Activated CD4-positive, CD25-positive, alpha-beta regulatory T cell treated with anti-CD3 and anti-CD28 coated beads, Interleukin-2, amount 50 U/mL, for 72 hours (primary cell): ENCODE measurements around the gene ZNF138.
"Not testable (repeated sequence)": the region's sequence is repeated elsewhere in the genome, so short reads cannot be mapped to it uniquely, and the experiment has no call there.

Source experiments
- DNase-seq: peaks from one replicate; pipeline ENCODE4 v3.0.0; 2021

ZNF138 gene

DNA sequence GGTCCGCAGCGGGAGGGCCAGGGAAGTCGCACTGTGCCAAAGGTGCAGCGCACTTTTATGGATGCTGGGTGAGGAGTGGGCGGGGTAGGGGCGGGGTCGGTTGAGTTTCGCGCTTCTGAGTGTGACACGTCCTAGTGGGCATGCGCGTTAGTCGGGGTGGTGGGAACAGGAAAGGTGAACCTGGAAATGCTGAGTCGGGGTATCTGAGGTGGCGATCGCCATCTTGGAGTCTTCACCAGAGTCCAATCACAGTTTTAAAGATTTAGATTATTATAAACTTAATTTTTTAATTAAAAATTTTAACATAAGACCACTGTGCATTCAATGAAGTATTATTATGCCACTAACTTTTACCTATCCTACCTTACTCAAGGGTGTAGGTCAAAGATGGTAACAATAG is 45.7 kb downstream of the ZNF138 start:
- DNase-seq, result no peak

DNA sequence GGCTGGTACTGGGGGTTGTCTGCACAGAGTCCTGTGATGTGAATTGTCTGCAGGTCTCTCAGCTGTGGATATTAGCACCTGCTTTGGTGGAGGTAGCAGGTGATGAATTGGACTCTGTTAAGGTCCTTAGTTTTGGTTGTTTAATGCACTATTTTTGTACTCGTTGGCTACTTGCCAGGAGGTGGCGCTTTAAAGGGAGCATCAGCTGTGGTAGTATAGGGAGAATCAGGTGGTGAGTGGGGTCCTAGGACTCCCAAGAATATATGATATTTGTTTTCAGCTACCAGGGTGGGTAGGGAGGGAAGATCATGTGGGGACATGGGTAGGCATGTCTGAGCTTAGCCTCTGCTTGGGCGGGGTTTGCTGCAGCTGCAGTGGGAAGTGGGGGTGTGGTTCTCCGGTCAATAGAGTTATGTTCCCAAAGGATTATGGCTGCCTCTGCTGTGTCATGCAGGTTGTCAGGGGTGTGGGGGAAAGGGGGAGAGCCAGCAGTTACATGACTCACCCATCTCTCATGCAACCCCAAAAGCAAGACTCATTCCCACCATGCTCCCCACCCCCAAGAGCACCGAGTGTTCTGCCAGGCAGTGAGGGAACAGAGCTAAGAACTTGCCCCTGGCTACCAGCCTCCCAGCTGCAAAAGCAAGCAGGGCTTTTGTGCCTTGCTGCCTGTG is 55.2 kb downstream of the ZNF138 start:
- no peak for DNase-seq

DNA sequence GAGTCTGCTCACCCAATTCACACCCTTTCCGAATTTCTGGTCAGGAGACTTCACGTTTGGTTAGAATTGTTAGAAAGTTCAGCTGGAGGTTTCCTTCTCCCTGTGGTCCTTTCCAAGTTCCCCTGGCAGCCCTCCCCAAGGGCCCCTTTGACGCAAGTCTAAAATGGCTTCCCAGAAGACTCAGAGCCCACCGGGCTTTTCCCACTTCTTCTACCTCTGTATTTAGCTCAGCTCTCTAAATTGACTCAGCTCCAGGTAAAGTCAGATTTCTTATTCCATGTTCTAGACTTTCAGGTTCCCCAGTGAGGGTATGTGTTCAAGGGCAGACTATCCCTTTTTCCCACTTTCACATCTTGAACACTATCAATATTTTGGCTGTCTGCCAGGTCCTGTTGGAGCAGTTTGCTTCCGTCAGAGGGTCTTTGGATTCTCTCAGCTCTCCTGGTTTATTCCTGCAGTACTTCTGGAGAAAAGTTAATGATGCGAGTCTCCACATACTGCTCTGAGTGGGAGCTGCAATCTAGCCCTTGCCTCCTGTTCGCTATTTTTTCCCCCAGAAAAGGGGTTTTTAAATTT is 55.8 kb downstream of the ZNF138 start:
- DNase-seq, result no peak

DNA sequence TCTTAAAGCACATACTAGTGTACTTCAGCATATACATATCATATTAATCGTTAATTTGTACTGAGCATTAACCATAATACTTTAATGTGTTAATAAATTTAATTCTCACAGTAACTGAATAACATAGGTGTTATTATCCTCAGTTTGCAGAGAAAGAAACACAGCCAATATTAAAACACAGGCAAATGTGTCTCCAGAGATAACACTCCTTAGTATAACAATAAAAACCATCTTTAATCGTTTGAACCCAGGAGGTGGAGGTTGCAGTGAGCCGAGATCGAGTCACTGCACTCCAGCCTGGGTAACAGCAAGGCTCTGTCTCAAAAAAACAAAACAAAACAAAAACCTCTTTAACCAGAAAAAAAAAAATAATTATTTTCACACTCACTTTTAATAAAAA is 59.5 kb downstream of the ZNF138 start:
- DNase-seq, result no peak

DNA sequence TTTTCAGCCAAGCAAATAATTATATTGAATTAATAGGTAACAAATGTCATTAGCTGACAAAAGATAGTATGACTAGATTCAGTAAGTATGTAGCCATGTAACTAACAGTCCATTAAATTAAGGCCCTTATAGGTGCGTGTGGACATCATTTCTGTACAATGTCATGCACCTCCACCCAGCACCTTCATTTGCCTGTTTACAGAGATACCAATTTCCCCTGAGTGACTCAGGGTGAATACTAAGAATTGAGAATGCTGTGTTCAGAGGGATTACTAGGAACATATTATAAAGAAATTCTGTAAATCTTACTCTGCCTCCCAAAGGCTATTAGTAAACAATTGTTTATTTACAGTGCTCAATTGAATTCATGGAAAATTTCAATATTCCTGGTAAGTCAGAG is 60.7 kb downstream of the ZNF138 start:
- no peak for DNase-seq

DNA sequence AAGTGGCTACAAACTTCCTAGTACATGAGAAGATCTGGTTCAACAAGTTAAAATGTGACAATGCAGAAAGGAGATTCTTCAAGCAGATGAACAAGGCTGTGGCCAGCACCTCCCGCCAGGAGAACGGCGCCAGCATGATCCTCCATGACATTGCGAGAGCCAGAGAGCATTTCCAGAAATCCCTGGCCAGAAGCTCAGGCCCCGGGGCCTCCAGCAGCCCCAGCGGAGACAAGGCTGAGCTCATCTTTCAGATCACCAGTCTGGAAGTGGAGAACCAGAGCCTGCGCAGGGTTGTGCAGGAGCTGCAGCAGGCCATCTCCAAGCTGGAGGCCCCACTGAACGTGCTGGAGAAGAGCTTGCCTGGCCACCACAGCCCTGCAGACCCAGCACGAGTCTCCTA is 68.8 kb downstream of the ZNF138 start:
- no peak for DNase-seq

DNA sequence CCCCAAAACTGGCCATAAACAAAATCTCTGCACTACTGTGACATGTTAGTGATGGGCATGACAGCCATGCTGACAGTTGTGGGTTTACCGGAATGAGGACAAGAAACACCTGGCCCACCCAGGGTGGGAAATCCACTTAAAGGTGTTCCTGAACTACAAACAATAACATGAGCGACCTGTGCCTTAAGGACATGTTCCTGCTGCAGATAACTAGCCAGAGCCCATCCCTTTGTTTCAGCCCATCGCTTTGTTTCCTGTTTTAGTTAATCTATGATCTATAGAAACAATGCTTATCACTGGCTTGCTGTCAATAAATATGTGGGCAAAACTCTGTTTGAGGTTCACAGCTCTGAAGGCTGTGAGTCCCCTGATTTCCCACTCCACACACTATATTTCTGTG is 69.3 kb downstream of the ZNF138 start:
- not testable (repeated sequence) for DNase-seq

DNA sequence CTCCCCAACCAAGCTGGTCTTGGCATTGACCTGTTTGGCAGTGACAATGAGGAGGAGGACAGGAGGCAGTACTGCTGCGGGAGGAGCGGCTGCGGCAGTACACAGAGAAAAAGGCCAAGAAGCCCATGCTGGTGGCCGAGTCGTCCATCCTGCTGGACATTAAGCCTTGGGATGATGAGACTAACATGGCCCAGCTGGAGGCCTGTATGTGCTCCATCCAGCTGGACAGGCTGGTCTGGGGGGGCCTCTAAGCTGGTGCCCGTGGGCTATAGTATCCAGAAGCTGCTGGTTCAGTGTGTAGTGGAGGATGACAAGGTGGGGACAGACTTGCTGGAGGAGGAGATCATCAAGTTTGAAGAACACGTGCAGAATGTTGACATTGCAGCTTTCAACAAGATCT is 69.7 kb downstream of the ZNF138 start:
- DNase-seq, result no peak

DNA sequence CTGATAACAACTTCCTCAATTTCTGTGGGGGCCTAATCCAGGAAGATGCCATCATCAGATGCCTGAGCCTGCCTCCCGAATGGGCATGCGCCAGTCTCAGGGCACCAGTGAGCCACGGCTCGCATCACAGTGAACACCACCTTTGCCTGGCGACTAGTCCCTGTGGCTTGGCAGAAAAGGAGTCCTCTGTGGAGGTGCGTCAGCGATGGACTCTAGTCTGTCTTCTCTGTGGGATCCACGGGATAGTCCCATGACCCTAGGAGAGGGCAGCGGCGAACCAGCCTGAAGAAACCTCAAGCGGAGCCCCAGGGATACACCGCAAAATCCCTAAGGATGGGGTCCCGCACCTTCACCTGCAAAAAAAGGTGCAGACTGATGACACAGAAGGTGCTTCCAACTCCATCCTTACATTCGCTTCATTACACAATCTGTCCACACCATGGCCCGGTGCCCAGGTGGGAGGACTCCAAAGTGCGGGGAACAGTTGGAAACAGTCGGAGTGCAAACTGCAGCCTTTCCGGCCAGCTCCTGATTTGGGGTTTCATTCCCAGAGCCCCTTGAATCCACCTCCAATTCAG is 73.7 kb downstream of the ZNF138 start:
- peak; percentile 13 for DNase-seq

DNA sequence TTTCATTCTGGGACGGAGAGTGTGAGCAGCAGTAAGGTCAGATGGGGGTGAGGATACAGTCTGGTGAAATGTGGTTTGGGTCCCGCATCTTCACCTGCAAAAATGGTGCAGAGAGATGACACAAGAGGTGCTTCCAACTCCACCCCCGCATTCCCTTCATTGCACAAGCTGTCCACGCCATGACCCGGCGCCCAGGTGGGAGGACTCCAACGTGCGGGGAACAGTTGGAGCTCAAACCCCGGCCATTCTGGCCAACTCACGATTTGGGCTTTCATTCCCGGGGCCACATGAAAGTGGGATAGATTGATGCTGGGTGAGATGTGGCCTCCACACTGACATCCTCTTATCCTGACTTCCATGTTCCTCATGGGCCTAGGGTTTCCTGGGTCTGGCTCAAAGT is 74.3 kb downstream of the ZNF138 start:
- DNase-seq, result no peak

DNA sequence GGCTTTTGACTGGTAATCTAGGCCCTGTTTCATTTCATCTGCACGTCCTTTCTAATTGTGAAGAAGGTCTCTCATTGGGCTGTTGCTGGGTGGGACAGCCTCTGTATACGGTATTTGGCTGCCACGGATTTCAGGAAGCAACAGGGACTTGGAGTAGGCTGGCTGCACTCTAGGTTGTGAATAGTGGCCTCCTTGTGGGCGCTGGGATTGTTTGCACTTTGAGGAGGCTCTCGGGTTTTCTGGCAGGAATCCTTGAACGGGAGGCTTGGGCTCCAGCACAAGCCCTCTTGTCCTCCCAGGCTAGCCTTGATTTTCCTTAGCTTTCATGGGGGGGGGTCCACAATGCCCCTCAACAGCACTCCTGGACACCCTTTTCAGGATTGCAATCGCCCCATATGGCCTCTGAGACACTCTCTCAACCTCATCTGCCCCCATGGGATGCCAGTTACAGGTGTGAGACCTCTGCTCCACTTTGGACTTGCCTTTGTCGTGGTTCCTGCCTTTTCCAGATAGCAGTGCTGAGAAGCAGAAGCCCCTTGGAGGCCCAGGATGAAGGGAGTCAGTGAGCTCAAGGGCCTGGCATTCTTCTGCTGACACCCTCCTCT is 75.0 kb downstream of the ZNF138 start:
- DNase-seq, result no peak

DNA sequence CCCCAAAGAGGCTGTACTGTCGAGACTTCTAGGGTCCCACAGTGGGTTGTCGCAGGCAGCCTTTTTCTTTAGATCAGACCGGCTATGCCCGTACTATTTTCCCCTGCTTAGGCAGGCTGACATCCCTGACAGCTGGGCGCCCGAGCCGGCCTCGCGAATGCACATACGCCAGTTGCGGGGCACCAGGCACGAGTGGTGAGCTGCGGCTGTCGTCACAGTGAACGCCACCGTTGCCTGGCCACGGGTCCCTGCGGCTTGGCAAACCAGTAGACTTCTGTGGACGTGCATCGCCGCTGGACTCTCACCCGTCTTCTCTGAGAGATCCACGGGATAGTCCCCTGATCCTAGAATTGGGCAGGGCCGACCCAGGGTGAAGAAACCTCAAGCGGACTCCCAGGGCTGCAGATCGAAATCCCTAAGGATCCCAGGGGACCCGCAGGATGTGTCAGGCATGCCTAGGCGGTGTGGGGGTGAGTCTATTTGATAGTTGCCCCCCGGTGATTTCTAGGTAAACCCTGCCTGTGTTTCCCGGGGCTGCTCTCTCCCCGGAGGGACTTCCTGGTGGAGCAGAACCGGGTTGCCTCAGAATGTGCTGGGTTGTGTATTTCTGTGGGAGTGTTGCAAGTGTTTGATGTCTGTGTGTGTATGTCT is 75.8 kb downstream of the ZNF138 start:
- DNase-seq, result no peak

DNA sequence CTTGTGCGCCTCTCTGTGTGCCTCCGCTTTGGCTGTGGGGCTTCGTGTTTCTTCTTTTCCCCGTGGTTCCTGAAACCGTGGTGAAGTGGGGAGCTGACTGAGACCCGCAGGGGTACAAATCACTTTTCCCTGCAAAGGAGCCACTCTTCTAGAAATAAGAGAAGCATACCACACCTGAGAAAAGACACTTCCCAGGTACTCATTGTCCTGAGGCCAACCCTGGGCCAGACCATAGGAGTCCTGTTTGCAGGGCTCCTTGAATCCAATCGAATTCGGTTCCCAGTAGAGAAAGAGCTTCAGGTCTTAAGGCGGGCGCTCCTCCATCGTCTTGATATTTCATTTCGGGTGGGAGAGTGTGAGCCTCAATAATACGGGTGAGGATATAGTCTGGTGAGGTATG is 76.4 kb downstream of the ZNF138 start:
- no peak for DNase-seq

DNA sequence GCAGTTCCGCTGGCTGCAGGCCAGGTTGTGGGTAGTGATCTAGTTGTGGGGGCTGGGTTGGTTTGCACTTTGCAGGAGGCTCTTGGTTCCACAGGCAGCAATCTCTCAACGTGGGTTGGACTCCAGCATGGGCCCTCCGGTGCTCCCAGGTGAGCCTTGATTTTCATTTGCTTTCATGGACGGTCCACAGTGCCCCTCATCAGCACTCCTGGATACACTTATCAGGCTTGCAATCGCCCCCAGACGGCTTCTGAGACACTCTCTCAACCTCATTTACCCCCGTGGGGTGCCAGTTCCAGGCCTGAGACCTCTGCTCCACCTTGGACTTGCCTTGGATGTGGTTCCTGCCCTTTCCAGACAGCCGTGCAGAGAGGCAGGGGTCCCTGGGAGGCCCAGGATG is 77.5 kb downstream of the ZNF138 start:
- DNase-seq, result no peak

DNA sequence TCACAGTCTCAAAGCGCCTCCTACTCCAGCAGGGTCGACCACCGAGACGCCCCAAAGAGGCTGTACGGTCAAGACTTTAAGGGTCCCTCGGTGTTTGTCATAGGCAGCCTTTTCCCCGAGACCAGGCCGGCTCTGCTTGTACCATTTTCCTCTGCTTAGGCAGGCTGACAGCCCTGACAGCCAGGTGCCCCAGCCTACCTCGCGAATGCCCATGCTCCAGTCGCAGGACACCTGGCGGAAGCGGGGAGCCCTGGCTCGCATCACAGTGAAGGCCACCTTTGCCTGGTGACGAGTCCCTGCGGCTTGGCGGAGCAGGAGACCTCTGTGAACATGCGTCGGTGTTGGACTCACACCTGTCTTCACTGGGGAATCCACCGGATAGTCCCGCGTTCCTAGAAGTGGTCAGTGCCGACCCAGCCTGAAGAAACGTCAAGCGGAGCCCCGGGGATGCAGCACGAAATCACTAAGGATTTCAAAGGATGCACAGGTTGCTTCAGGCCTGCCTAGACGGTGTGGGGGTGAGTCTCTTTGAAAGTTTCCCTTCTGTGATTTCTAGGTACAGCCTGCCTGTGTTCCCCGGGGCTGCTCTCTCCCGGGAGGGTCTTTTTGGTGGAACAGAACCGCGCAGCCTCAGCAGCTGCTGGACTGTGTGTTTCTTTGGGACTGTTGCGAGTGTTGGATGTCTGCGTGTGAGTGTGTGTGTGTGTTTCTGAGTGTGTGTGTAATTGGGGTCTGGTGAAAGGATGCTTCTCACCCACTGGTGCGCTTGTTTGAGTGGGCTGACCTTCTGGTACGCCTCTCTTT is 78.3 kb downstream of the ZNF138 start:
- DNase-seq, result no peak

DNA sequence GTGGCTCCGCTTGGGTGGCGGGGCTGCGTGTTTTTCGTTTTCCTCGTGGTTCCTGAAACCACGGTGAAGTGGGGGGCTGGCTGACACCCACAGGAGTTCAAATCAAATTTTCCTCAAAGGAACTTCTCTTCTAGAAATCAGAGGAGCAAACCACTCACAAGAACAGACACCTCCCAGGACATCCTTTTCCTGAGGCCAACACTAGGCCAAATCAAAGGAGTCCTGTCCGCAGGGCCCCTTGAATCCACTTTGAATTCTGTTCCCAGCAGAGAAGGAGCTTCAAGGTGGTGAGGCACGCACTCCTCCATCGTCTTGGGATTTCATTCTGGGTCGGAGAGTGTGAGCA is 78.9 kb downstream of the ZNF138 start:
- no peak for DNase-seq

DNA sequence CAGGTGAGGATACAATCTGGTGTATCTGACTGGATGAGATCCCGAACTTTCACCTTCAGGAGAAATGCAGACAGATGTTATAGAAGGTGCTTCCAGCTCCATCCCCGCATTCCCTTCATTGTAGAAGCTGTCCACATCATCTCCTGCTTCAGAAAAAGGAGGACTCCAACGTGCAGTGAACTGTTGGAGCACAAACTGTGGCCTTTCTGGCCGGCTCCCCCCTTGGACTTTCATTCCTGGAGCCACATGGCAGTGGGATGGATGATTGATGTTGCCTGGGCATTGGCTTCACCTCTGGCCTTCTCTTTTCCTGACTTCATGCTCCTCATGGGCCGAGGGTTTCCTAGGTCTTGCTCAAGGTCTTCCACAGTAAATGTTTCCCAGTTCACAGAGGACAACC is 79.3 kb downstream of the ZNF138 start:
- DNase-seq, result no peak

DNA sequence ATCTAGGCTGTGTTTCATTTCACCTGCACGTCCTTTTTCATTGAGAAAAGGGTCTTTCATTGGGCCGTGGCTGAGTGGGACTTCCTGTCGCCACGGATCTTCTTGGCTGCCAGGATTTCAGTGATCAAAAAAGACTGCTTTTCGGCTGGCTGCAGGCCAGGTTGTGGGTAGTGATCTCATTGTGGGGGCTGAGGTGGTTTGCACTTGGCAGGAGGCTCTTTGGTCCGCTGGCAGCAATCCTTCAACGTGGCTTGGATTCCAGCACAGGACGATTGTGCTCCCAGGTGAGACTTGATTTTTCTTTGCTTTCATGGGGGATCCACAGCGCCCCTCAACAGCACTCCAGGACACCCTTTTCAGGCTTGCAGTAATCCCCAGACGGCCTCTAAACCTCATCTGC is 79.9 kb downstream of the ZNF138 start:
- DNase-seq, result no peak

DNA sequence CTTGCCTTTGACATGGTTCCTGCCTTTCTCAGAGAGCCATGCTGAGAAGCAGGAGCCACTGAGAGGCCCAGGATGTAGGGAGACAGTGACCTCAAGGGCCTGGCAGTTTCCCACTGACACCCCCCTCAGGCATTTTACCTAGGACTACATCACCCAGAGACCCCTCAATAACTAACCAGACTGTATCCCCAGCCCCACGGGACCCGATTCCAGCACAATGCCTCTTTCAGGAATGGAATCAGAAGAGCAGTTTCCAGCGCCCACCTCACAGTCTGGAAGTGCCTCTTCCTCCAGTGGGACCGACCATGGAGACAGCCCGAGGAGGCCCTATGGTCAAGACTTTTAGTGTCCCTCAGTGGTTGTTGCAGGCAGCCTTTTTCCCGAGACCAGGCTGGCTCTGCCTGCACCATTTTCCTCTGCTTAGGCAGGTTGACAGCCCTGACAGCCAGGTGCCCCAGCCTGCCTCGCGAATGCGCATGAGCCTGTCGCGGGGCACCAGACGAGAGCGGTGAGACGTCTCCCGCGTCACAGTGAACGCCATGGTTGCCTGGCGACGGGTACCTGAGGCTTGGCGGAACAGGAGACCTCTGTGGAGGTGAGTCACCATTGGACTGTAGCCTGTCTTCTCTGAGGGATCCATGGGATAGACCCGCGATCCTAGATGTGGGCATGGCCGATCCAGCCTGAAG is 80.5 kb downstream of the ZNF138 start:
- no peak for DNase-seq

DNA sequence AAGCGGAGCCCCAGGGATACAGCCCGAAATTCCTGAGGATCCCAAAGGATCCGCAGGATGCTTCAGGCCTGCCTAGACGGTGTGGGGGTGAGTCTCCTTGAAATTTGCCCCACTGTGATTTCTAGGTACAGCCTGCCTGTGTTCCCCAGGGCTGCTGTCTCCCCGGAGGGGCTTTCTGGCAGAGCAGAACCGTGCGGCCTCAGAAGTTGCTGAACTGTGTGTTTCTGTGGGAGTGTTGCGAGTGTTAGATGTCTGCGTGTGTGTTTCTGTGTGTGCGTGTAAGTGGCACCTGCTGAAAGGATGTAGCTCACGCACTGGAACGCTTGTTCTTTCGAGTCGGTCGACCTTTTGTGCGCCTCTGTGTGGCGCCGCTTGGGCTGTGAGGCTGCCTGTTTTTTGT is 81.0 kb downstream of the ZNF138 start:
- DNase-seq, result no peak

DNA sequence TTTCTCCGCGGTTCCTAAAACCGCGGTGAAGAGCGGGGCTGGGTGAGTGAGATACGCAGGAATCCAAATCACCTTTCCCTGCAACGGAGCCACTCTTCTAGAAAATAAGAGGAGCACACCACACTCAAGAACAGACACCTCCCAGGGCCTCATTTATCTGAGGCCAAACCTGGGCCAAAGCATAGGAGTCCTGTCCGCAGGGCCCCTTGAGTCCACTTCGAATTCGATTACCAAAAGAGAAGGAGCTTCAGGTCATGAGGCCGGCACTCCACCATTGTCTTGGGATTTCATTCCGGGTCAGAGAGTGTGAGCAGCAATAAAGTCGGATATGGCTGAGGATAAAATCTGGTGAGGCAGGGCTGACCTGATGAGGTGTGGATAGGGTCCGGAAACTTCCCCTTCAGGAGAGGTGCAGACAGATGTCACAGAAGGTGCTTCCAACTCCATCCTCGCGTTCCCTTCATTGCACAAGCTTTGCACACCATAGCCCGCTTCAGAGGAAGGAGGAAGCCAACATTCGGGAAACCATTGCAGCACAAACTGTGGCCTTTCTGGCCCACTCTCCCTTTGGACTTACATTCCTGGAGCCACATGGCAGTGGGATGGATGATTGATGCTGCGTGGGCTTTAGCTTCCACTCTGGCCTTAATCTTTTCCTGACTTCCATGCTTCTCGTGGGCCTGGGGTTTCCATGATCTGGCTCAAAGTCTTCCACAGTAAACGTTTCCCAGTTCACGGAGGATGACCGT is 81.6 kb downstream of the ZNF138 start:
- no peak for DNase-seq
